HepG2 (cell line): ENCODE measurements around the gene TSKU. TPM values are rescaled to one million over a fixed set of nuclear protein-coding genes. Genes with fewer than 3 reads are reported as not detected.

Experiments used
- BHLHE40 ChIP-seq: IDR thresholded peaks from 2 replicates; pipeline ENCODE4 v1.6.1; 2011; ENCODE audit warnings: low read length, improper control_type of control experiment
- FOXA3 ChIP-seq: IDR thresholded peaks from 2 replicates; pipeline ENCODE4 v1.6.1; 2016; ENCODE audit warnings: missing genetic modification reagents, missing compliant biosample characterization
- GATAD1 ChIP-seq: IDR thresholded peaks from 2 replicates; pipeline ENCODE4 v1.6.1; 2016; ENCODE audit warnings: missing genetic modification reagents, missing compliant biosample characterization
- MED1 ChIP-seq: sonication (generic); formaldehyde crosslinking; IDR thresholded peaks from 2 replicates; pipeline ENCODE4 v1.4.0; 2020; ENCODE audit warnings: missing genetic modification reagents
- PTBP1 ChIP-seq: fragments of 200-400 bp; formaldehyde crosslinking; IDR thresholded peaks from 2 replicates; pipeline ENCODE4 v1.6.1; 2018; ENCODE audit warnings: low read length, low read depth; ENCODE audit not compliant: poor library complexity, severe bottlenecking
- SAFB2 ChIP-seq: sonication (generic); formaldehyde crosslinking; IDR thresholded peaks from 2 replicates; pipeline ENCODE4 v1.5.1; 2020; ENCODE audit warnings: missing genetic modification reagents, low read depth, mild to moderate bottlenecking, borderline replicate concordance
- TBX3 ChIP-seq: fragments of 450-650 bp; IDR thresholded peaks from 2 replicates; pipeline ENCODE4 v1.6.1; 2017; ENCODE audit warnings: antibody characterized with exemption, mild to moderate bottlenecking, inconsistent platforms, borderline replicate concordance
- ZNF367 ChIP-seq: sonication (generic); formaldehyde crosslinking; IDR thresholded peaks from 2 replicates; pipeline ENCODE4 v1.4.0; 2020; ENCODE audit warnings: missing genetic modification reagents, borderline replicate concordance
- ZNF484 ChIP-seq: sonication (generic); formaldehyde crosslinking; IDR thresholded peaks from 2 replicates; pipeline ENCODE4 v1.5.1; 2020; ENCODE audit warnings: mild to moderate bottlenecking, low read depth, missing genetic modification reagents, borderline replicate concordance
- ZNF720 ChIP-seq: sonication (generic); formaldehyde crosslinking; IDR thresholded peaks from 2 replicates; pipeline ENCODE4 v1.4.0; 2020; ENCODE audit warnings: missing genetic modification reagents
- polyA plus RNA-seq, 8 experiments: library from polyadenylated mRNA; depleted of rRNA in 3 of 8; stranded (reverse) in 7 of 8; unstranded in 1 of 8; fragments of >200 nt; fragmentation: Illumina TruSeq in 4 of 8; extraction: Trizol in 4 of 8; gene quantifications; 2 replicates each; pipeline versions ENCODE4 v1.2.1 to v1.2.3, GENCODE V29; 2011 to 2016; ENCODE audit warnings: low read depth in 4 of 8, missing spikeins in 1 of 8, mixed read lengths in 1 of 8; ENCODE audit not compliant: insufficient read depth in 1 of 8
- total RNA-seq, 5 experiments: library from RNA; depleted of rRNA; stranded (reverse); fragments of >200 nt; fragmentation: Illumina TruSeq; extraction: Trizol; gene quantifications; 2 replicates each; pipeline ENCODE4 v1.2.3, GENCODE V29; 2016; ENCODE audit warnings: low read depth in 1 of 5
- TF ChIP-seq, protein P1 (sequence below): sonication (generic); formaldehyde crosslinking; IDR thresholded peaks from 2 replicates; pipeline ENCODE4 v1.8.0; 2023; ENCODE audit warnings: mild to moderate bottlenecking, missing genetic modification reagents
- TF ChIP-seq, protein P2 (sequence below): sonication (generic); formaldehyde crosslinking; IDR thresholded peaks from 2 replicates; pipeline ENCODE4 v1.4.0; 2020; ENCODE audit warnings: missing genetic modification reagents, borderline replicate concordance
- TF ChIP-seq, protein P3 (sequence below), 2 experiments: sonication (generic) in 1 of 2; formaldehyde crosslinking in 1 of 2; IDR thresholded peaks; 2 replicates each; pipeline versions ENCODE4 v1.5.1 to v1.6.1; 2011 to 2020; ENCODE audit warnings: borderline replicate concordance in 1 of 2, low read depth in 1 of 2, low read length in 1 of 2, mild to moderate bottlenecking in 1 of 2, missing genetic modification reagents in 1 of 2, moderate library complexity in 1 of 2
- TF ChIP-seq, protein P4 (sequence below): sonication (generic); formaldehyde crosslinking; IDR thresholded peaks from 2 replicates; pipeline ENCODE4 v1.5.0; 2020; ENCODE audit warnings: mild to moderate bottlenecking, missing genetic modification reagents, borderline replicate concordance

TSKU gene
- total and polyA plus RNA-seq, 2 of the 13 experiments (the other 11 are each of a cell fraction or from before 2014, with no cell fraction given) = 20.3 to 21.4 TPM

DNA sequence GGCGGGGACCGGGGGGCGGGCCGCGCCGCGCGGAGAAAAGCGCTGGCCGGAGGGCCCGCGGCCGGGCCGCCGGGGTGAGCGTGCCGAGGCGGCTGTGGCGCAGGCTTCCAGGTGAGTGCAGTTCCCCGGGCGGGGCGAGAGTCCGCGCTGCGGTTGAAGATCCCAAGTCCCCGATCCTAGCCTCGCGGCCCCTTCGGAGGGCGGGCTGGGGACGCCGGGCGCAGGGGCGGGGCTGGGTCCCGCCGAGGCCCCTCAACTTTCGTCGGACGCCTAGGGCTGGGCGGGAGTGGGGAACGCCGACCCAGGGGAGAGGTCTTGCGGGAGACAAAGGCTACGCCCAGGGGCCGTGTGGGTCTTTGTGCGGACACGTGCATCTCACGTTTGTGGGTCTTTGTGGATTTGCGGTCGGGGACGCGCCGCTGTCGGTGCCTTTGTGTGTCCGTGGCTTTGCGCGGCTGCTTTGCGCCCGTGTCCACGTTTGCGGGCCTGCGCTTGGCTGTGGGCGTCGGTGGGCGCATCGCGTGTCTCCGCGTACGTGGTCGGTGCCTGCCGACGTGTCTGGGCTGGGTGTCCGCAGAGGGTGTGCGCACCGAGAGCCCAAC lies at the start of gene TSKU (continued):
- no peak for TF ChIP-seq ZNF367 (CRISPR knock-in tag)
- TF ChIP-seq TBX3 = no peak
- no peak for TF ChIP-seq MED1
- TF ChIP-seq GATAD1 (CRISPR knock-in tag) = no peak
- TF ChIP-seq, protein P1, sequence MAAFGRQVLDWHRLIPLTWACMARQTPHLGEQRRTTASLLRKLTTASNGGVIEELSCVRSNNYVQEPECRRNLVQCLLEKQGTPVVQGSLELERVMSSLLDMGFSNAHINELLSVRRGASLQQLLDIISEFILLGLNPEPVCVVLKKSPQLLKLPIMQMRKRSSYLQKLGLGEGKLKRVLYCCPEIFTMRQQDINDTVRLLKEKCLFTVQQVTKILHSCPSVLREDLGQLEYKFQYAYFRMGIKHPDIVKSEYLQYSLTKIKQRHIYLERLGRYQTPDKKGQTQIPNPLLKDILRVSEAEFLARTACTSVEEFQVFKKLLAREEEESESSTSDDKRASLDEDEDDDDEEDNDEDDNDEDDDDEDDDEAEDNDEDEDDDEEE (CRISPR knock-in tag) = peak; percentile 41; the same call in 1 of the 2 replicates
- TF ChIP-seq SAFB2 (CRISPR knock-in tag) = peak; percentile 28; the same call in 1 of the 2 replicates
- no peak for TF ChIP-seq FOXA3 (CRISPR knock-in tag)
- TF ChIP-seq, protein P2, sequence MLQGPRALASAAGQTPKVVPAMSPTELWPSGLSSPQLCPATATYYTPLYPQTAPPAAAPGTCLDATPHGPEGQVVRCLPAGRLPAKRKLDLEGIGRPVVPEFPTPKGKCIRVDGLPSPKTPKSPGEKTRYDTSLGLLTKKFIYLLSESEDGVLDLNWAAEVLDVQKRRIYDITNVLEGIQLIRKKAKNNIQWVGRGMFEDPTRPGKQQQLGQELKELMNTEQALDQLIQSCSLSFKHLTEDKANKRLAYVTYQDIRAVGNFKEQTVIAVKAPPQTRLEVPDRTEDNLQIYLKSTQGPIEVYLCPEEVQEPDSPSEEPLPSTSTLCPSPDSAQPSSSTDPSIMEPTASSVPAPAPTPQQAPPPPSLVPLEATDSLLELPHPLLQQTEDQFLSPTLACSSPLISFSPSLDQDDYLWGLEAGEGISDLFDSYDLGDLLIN (CRISPR knock-in tag) = peak; percentile 72; the same call in 1 of the 2 replicates
- no peak for TF ChIP-seq ZNF720 (CRISPR knock-in tag)
- peak; percentile 83 for TF ChIP-seq BHLHE40
- TF ChIP-seq, protein P3, sequence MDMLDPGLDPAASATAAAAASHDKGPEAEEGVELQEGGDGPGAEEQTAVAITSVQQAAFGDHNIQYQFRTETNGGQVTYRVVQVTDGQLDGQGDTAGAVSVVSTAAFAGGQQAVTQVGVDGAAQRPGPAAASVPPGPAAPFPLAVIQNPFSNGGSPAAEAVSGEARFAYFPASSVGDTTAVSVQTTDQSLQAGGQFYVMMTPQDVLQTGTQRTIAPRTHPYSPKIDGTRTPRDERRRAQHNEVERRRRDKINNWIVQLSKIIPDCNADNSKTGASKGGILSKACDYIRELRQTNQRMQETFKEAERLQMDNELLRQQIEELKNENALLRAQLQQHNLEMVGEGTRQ (IDR thresholded peaks at IDR 0.05; ENCODE audit: low read depth, low read length) = no peak
- TF ChIP-seq, protein P3 (CRISPR knock-in tag; IDR thresholded peaks at IDR 0.05; ENCODE audit: borderline replicate concordance) = no peak
- TF ChIP-seq ZNF484 (CRISPR knock-in tag) = no peak
- TF ChIP-seq, protein P4, sequence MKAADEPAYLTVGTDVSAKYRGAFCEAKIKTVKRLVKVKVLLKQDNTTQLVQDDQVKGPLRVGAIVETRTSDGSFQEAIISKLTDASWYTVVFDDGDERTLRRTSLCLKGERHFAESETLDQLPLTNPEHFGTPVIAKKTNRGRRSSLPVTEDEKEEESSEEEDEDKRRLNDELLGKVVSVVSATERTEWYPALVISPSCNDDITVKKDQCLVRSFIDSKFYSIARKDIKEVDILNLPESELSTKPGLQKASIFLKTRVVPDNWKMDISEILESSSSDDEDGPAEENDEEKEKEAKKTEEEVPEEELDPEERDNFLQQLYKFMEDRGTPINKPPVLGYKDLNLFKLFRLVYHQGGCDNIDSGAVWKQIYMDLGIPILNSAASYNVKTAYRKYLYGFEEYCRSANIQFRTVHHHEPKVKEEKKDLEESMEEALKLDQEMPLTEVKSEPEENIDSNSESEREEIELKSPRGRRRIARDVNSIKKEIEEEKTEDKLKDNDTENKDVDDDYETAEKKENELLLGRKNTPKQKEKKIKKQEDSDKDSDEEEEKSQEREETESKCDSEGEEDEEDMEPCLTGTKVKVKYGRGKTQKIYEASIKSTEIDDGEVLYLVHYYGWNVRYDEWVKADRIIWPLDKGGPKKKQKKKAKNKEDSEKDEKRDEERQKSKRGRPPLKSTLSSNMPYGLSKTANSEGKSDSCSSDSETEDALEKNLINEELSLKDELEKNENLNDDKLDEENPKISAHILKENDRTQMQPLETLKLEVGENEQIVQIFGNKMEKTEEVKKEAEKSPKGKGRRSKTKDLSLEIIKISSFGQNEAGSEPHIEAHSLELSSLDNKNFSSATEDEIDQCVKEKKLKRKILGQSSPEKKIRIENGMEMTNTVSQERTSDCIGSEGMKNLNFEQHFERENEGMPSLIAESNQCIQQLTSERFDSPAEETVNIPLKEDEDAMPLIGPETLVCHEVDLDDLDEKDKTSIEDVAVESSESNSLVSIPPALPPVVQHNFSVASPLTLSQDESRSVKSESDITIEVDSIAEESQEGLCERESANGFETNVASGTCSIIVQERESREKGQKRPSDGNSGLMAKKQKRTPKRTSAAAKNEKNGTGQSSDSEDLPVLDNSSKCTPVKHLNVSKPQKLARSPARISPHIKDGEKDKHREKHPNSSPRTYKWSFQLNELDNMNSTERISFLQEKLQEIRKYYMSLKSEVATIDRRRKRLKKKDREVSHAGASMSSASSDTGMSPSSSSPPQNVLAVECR (CRISPR knock-in tag) = no peak; the same call in 1 of the 2 replicates
- no peak for TF ChIP-seq PTBP1
